ENCODE data around the gene LEF1. TPM values are rescaled to one million over a fixed set of nuclear protein-coding genes. Genes with fewer than 3 reads are reported as not detected.

LEF1 gene
- total and polyA plus RNA-seq, 2 donors (not counting 1 experiment from before 2014, with no cell fraction given): 1.8 to 2.6 TPM

DNA sequence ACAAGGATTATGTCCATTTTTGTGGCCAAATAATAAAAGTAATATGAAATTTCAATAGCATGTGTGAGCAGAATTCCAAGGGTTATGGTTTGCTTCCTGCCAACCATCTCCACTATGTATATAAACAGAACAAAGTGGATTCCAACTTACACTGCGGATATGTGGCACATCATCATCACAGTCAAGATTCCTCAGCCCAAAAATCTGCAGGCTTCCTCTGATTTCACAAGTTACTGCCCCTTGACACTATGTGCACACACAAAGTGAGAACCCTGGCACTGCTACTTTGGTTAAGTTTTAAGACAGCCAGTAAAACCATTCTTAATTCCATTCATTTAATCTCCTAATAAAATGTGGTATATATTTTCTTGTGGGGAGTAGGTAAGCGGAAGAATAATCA lies 76.4 kb downstream of the LEF1 start:
- Histone ChIP-seq H3K9me3 (ENCODE audit: control insufficient read depth, insufficient read depth, low read depth, low read length) (no peaks in the 10 kb centered on the region), H3K36me3 (ENCODE audit: control insufficient read depth, insufficient read depth, low read length) (no peaks in the 10 kb centered on the region), H2AFZ (ENCODE audit: low read length) (no peak overlapping the region), H3K4me1 (ENCODE audit: control insufficient read depth, extremely low read depth, insufficient read depth, low read length) (no peaks in the 10 kb centered on the region), H3K27ac (ENCODE audit: insufficient read depth, low read length) (no peak overlapping the region), H3K9ac (ENCODE audit: insufficient read depth, low read length) (no peak overlapping the region), H3K4me2 (ENCODE audit: extremely low read depth, insufficient read depth, low read length) (no peak overlapping the region), H3K4me3 (replicated peaks in 1 of 4; ENCODE audit: control extremely low read depth in 1 of 4, insufficient read depth in 1 of 4, low read depth in 3 of 4, low read length in 4 of 4) (no peak overlapping the region), H4K20me1 (ENCODE audit: control insufficient read depth, extremely low read depth, insufficient read depth, low read length) (no peaks in the 10 kb centered on the region), H3K27me3 (ENCODE audit: control insufficient read depth, insufficient read depth, low read length) (no peaks in the 10 kb centered on the region), H3K79me2 (ENCODE audit: control insufficient read depth, insufficient read depth, low read length) (no peaks in the 10 kb centered on the region)
- TF ChIP-seq EZH2 (IDR thresholded peaks at IDR 0.05; ENCODE audit: low read length, missing control alignments) (no peak), CTCF (conservative IDR thresholded peaks at IDR 0.05 in 1 of 2, IDR thresholded peaks at IDR 0.05 in 1 of 2; ENCODE audit: low read depth in 1 of 2, low read length in 2 of 2) (no peak)
- DNase-seq (ENCODE audit: low read depth in 2 of 2): no peak

DNA sequence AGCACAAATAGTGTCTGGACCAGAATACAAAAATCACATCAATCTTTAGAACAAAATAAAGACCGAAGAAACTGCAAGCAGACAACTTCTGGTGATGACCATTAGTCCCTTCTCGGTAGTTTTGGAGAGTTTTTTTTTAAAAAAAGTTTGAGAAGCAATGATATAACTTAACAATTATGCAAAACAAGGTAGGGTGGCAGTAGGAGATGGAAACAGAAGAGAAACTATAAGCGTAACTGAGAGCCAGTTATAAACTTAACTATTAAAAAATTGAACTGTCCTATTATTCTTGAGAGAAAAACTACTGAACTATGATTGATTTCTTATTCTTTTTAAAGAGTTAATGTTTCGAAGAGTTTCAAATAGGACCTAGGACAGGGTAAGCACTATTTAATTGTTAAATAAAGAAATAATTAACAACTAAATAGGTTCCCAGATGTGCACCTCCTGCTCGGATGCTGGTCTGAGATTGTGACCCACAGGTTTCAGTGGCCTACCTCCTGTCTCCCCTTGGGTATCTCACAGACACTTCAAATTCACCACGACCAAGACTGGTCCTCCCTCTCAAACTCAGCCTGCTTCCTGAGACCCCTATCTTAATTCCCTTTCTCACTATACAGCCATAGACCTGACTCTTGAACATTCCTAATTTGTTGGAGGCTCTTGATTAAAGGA lies 81.3 kb downstream of the LEF1 start:
- Histone ChIP-seq H2AFZ (ENCODE audit: low read length) (no peak overlapping the region), H3K27ac (ENCODE audit: insufficient read depth, low read length) (no peak overlapping the region), H3K79me2 (ENCODE audit: control insufficient read depth, insufficient read depth, low read length) (no peaks in the 10 kb centered on the region), H3K36me3 (ENCODE audit: control insufficient read depth, insufficient read depth, low read length) (no peaks in the 10 kb centered on the region), H3K4me3 (replicated peaks in 1 of 4; ENCODE audit: control extremely low read depth in 1 of 4, insufficient read depth in 1 of 4, low read depth in 3 of 4, low read length in 4 of 4) (no peak overlapping the region), H3K27me3 (ENCODE audit: control insufficient read depth, insufficient read depth, low read length) (no peaks in the 10 kb centered on the region), H3K9ac (ENCODE audit: insufficient read depth, low read length) (no peak overlapping the region), H3K4me1 (ENCODE audit: control insufficient read depth, extremely low read depth, insufficient read depth, low read length) (no peaks in the 10 kb centered on the region), H3K4me2 (ENCODE audit: extremely low read depth, insufficient read depth, low read length) (no peak overlapping the region), H3K9me3 (ENCODE audit: control insufficient read depth, insufficient read depth, low read depth, low read length) (no peaks in the 10 kb centered on the region), H4K20me1 (ENCODE audit: control insufficient read depth, extremely low read depth, insufficient read depth, low read length) (no peaks in the 10 kb centered on the region)
- TF ChIP-seq CTCF (conservative IDR thresholded peaks at IDR 0.05 in 1 of 2, IDR thresholded peaks at IDR 0.05 in 1 of 2; ENCODE audit: low read depth in 1 of 2, low read length in 2 of 2) (no peak), EZH2 (IDR thresholded peaks at IDR 0.05; ENCODE audit: low read length, missing control alignments) (no peak)
- no peak for DNase-seq (ENCODE audit: low read depth in 2 of 2)

DNA sequence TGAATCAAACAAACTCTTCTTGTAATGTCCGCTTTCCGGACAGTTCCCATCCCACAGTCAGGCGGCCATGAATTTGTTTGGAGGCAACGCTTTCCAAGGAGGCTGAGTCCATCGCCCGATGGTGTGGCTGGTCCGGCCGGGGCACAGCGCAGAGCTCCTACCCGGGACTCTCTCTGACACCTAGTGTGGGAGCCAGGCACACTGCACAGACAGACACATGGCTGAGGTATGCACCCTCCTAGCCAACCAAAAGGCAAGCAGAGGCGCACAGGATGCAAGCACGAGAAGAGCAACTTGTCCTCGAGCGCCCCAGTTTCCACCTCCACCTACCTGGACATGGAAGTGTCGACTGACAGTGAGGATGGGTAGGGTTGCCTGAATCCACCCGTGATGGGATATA lies 87.5 kb downstream of the LEF1 start:
- no peak overlapping the region for H3K4me2 ChIP-seq (ENCODE audit: extremely low read depth, insufficient read depth, low read length)
- no peaks in the 10 kb centered on the region for H3K36me3 ChIP-seq (ENCODE audit: control insufficient read depth, insufficient read depth, low read length)
- DNase-seq (ENCODE audit: low read depth in 2 of 2): no peak
- no peak overlapping the region for H3K4me3 ChIP-seq (replicated peaks in 1 of 4; ENCODE audit: control extremely low read depth in 1 of 4, insufficient read depth in 1 of 4, low read depth in 3 of 4, low read length in 4 of 4)
- no peaks in the 10 kb centered on the region for H3K27me3 ChIP-seq (ENCODE audit: control insufficient read depth, insufficient read depth, low read length)
- H4K20me1 ChIP-seq (ENCODE audit: control insufficient read depth, extremely low read depth, insufficient read depth, low read length): no peaks in the 10 kb centered on the region
- no peaks in the 10 kb centered on the region for H3K4me1 ChIP-seq (ENCODE audit: control insufficient read depth, extremely low read depth, insufficient read depth, low read length)
- no peak overlapping the region for H3K27ac ChIP-seq (ENCODE audit: insufficient read depth, low read length)
- H2AFZ ChIP-seq (ENCODE audit: low read length): no peak overlapping the region
- H3K9me3 ChIP-seq (ENCODE audit: control insufficient read depth, insufficient read depth, low read depth, low read length): no peaks in the 10 kb centered on the region
- no peak overlapping the region for H3K9ac ChIP-seq (ENCODE audit: insufficient read depth, low read length)
- no peaks in the 10 kb centered on the region for H3K79me2 ChIP-seq (ENCODE audit: control insufficient read depth, insufficient read depth, low read length)
- TF ChIP-seq EZH2 (IDR thresholded peaks at IDR 0.05; ENCODE audit: low read length, missing control alignments) (no peak), CTCF (conservative IDR thresholded peaks at IDR 0.05 in 1 of 2, IDR thresholded peaks at IDR 0.05 in 1 of 2; ENCODE audit: low read depth in 1 of 2, low read length in 2 of 2) (no peak)
